H9 (cell line): Measurements from ENCODE around the gene FAM228A. TPM values are rescaled to one million over a fixed set of nuclear protein-coding genes. Genes with fewer than 3 reads are reported as not detected.

Experiments
- DNase-seq: peaks from one replicate; pipeline ENCODE4 v3.0.0-alpha.2; 2017
- H2AFZ ChIP-seq: one replicate; pipeline ENCODE4 v1.6.1; 2013; ENCODE audit warnings: mild to moderate bottlenecking, low read length, control low read depth, moderate library complexity
- H2AK5ac ChIP-seq: 2 replicates; pipeline ENCODE4 v1.6.1; 2013; ENCODE audit warnings: low read length, control low read depth, mixed read lengths; ENCODE audit not compliant: insufficient read length
- H2BK120ac ChIP-seq: one replicate; pipeline ENCODE4 v1.6.1; 2013; ENCODE audit warnings: low read depth, mild to moderate bottlenecking, low read length, control low read depth, inconsistent platforms; ENCODE audit not compliant: poor library complexity, severe bottlenecking
- H2BK12ac ChIP-seq: 2 replicates; pipeline ENCODE4 v1.6.1; 2013; ENCODE audit warnings: low read length, control low read depth, mixed read lengths, low read depth; ENCODE audit not compliant: insufficient read length
- H2BK15ac ChIP-seq: 2 replicates; pipeline ENCODE4 v1.6.1; 2013; ENCODE audit warnings: low read depth, low read length, control low read depth
- H2BK20ac ChIP-seq: one replicate; pipeline ENCODE4 v1.6.1; 2013; ENCODE audit warnings: low read depth, mild to moderate bottlenecking, low read length, control low read depth, inconsistent platforms; ENCODE audit not compliant: poor library complexity, severe bottlenecking
- H2BK5ac ChIP-seq: 2 replicates; pipeline ENCODE4 v1.6.1; 2013; ENCODE audit warnings: low read length, control low read depth, mixed read lengths; ENCODE audit not compliant: insufficient read length
- H3K14ac ChIP-seq: 2 replicates; pipeline ENCODE4 v1.6.1; 2013; ENCODE audit warnings: low read length, control low read depth; ENCODE audit not compliant: insufficient read depth
- H3K18ac ChIP-seq: 2 replicates; pipeline ENCODE4 v1.6.1; 2013; ENCODE audit warnings: low read depth, mild to moderate bottlenecking, mixed read lengths, low read length, control low read depth; ENCODE audit not compliant: insufficient read length
- H3K23ac ChIP-seq: 2 replicates; pipeline ENCODE4 v1.6.1; 2013; ENCODE audit warnings: low read length, control low read depth, mixed read lengths, low read depth; ENCODE audit not compliant: insufficient read length
- H3K23me2 ChIP-seq: 2 replicates; pipeline ENCODE4 v1.6.1; 2013; ENCODE audit warnings: low read depth, mild to moderate bottlenecking, mixed read lengths, low read length, control low read depth; ENCODE audit not compliant: insufficient read length, poor library complexity, severe bottlenecking
- H3K27ac ChIP-seq: 2 replicates; pipeline ENCODE4 v1.5.1; 2013; ENCODE audit warnings: low read length, control low read depth, mixed read lengths, low read depth; ENCODE audit not compliant: insufficient read length
- H3K27me3 ChIP-seq: 2 replicates; pipeline ENCODE4 v1.6.1; 2013; ENCODE audit warnings: low read length, control low read depth, inconsistent platforms; ENCODE audit not compliant: insufficient read depth
- H3K4ac ChIP-seq: 2 replicates; pipeline ENCODE4 v1.6.1; 2013; ENCODE audit warnings: low read depth, mild to moderate bottlenecking, control low read depth, inconsistent platforms, low read length, moderate library complexity
- H3K4me1 ChIP-seq: 2 replicates; pipeline ENCODE4 v1.6.1; 2013; ENCODE audit warnings: low read length, control low read depth, inconsistent platforms; ENCODE audit not compliant: insufficient read depth
- H3K4me2 ChIP-seq: 2 replicates; pipeline ENCODE4 v1.6.1; 2013; ENCODE audit warnings: low read length, control low read depth, mixed read lengths; ENCODE audit not compliant: insufficient read length, insufficient read depth
- H3K56ac ChIP-seq: 2 replicates; pipeline ENCODE4 v1.6.1; 2013; ENCODE audit warnings: low read depth, mild to moderate bottlenecking, mixed read lengths, low read length, control low read depth; ENCODE audit not compliant: insufficient read length
- H3K79me1 ChIP-seq: 2 replicates; pipeline ENCODE4 v1.6.1; 2013; ENCODE audit warnings: low read depth, mild to moderate bottlenecking, moderate library complexity, low read length, control low read depth, inconsistent platforms; ENCODE audit not compliant: insufficient read depth, poor library complexity, severe bottlenecking
- H3K79me2 ChIP-seq: 2 replicates; pipeline ENCODE4 v1.6.1; 2013; ENCODE audit warnings: low read length, control low read depth, inconsistent platforms; ENCODE audit not compliant: insufficient read depth
- H3K9ac ChIP-seq: 2 replicates; pipeline ENCODE4 v1.6.1; 2013; ENCODE audit warnings: low read length, control low read depth, mixed read lengths; ENCODE audit not compliant: insufficient read length; ENCODE audit errors: extremely low read depth
- H3K9me3 ChIP-seq: one replicate; pipeline ENCODE4 v1.6.1; 2013; ENCODE audit warnings: low read depth, low read length, inconsistent platforms; ENCODE audit not compliant: control insufficient read depth
- H3T11ph ChIP-seq: one replicate; pipeline ENCODE4 v1.6.1; 2013; ENCODE audit warnings: mild to moderate bottlenecking, low read length, control low read depth, inconsistent platforms
- H4K20me1 ChIP-seq: one replicate; pipeline ENCODE4 v1.6.1; 2013; ENCODE audit not compliant: control insufficient read depth, insufficient read length, insufficient read depth
- H4K5ac ChIP-seq: 2 replicates; pipeline ENCODE4 v1.6.1; 2013; ENCODE audit warnings: low read depth, mild to moderate bottlenecking, mixed read lengths, low read length, control low read depth; ENCODE audit not compliant: insufficient read length
- H4K8ac ChIP-seq: replicated peaks from 2 replicates; pipeline ENCODE4 v1.6.1; 2013; ENCODE audit warnings: low read length, control low read depth, mixed read lengths, low read depth; ENCODE audit not compliant: insufficient read length
- H4K91ac ChIP-seq: 2 replicates; pipeline ENCODE4 v1.6.1; 2013; ENCODE audit warnings: low read depth, mild to moderate bottlenecking, moderate library complexity, mixed read lengths, low read length, control low read depth; ENCODE audit not compliant: insufficient read length
- H3K27ac Mint-ChIP-seq, 3 experiments: 2 replicates in 2 of 3; 3 replicates in 1 of 3; pipeline ENCODE4 v1.8.0; 2020 to 2021; ENCODE audit warnings: mixed read lengths in 3 of 3, mild to moderate bottlenecking in 1 of 3, moderate library complexity in 1 of 3
- H3K27me3 Mint-ChIP-seq: 2 replicates; pipeline ENCODE4 v1.8.0; 2021; ENCODE audit warnings: low read depth, mild to moderate bottlenecking, moderate library complexity, mixed read lengths
- H3K36me3 Mint-ChIP-seq, 3 experiments: 2 replicates in 2 of 3; 3 replicates in 1 of 3; pipeline ENCODE4 v1.8.0; 2020 to 2021; ENCODE audit warnings: low read depth in 3 of 3, mixed read lengths in 3 of 3; ENCODE audit not compliant: insufficient read depth in 1 of 3
- H3K4me1 Mint-ChIP-seq, 2 experiments: 2 replicates each; pipeline ENCODE4 v1.8.0; 2020; ENCODE audit warnings: mixed read lengths in 2 of 2
- H3K4me3 Mint-ChIP-seq, 2 experiments: 2 replicates in 1 of 2; 3 replicates in 1 of 2; pipeline ENCODE4 v1.8.0; 2020 to 2021; ENCODE audit warnings: mild to moderate bottlenecking in 2 of 2, mixed read lengths in 2 of 2, moderate library complexity in 1 of 2
- H3K9me3 Mint-ChIP-seq, 2 experiments: 2 replicates in 1 of 2; 3 replicates in 1 of 2; pipeline ENCODE4 v1.8.0; 2020; ENCODE audit warnings: mild to moderate bottlenecking in 2 of 2, mixed read lengths in 2 of 2, moderate library complexity in 1 of 2
- WGBS: extraction: QIAGEN DNeasy Blood & Tissue Kit; methylation state at CpG from one replicate; pipeline ENCODE4 v1.1.7; 2013; ENCODE audit warnings: missing lambda C conversion rate, low lambda C conversion rate, mixed read lengths; ENCODE audit not compliant: insufficient read length; ENCODE audit errors: extremely low coverage; 5-methylcytosine and 5-hydroxymethylcytosine counted together
- total RNA-seq: library from RNA; stranded (reverse); gene quantifications from 2 replicates; pipeline ENCODE4 v1.2.1, GENCODE V29; 2021
- TF ChIP-seq, protein P1 (sequence below): fragments of 200-600 bp; sonication (generic); conservative IDR thresholded peaks from 3 replicates; pipeline ENCODE4 v1.8.0; 2021; ENCODE audit warnings: antibody characterized with exemption, mild to moderate bottlenecking

FAM228A gene
- total RNA-seq, 1 experiment from 2014 or later: not detected

DNA sequence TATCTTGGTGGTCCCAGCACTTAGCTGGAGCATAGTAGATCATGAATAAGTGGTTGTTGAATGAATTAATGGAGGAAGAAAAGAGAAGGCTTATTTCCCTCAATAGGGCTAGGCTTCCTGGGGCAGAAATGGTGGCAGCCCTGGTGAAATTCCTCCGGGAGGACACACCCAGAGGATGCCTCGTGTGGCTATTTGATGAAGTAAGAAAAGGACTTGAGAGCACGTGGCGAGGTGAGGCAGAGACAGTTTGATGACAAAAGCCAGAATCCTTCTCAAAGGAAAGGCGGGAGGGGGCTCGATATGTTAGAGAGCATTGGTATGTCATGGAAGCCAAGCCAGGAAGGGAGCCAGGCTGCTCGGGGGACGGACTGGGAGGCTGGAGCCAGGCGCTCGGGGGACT is 14.7 kb downstream of the FAM228A start:
- no peak overlapping the region for H4K5ac ChIP-seq
- H3K56ac ChIP-seq: no peak overlapping the region
- H3K23me2 ChIP-seq: no peaks in the 10 kb centered on the region
- Mint-ChIP-seq H3K27me3 (peaks cover 15% of the 10 kb centered on the region), H3K36me3 (no peaks in the 10 kb centered on the region), H3K9me3 (peaks cover 0 to 3% of the 10 kb centered on the region in 2 experiments; a peak in 2 of 5 replicates), H3K27ac (no peak overlapping the region), H3K4me1 (peaks cover 0 to 2% of the 10 kb centered on the region in 2 experiments; a peak in 2 of 4 replicates), H3K4me3 (no peak overlapping the region)
- no peak overlapping the region for H3K23ac ChIP-seq
- H3K9ac ChIP-seq: no peak overlapping the region
- no peak overlapping the region for H2BK12ac ChIP-seq
- no peaks in the 10 kb centered on the region for H3K79me2 ChIP-seq
- H3K9me3 ChIP-seq: no peaks in the 10 kb centered on the region
- WGBS: no CpG with 5 or more reads among the region's 10 CpGs
- H4K8ac ChIP-seq: no peak overlapping the region
- H2BK5ac ChIP-seq: no peak overlapping the region
- H2AFZ ChIP-seq: no peak overlapping the region
- no peak overlapping the region for H2BK120ac ChIP-seq
- no peaks in the 10 kb centered on the region for H3K4me1 ChIP-seq
- H2BK15ac ChIP-seq: no peak overlapping the region
- H3T11ph ChIP-seq: no peak overlapping the region
- no peak overlapping the region for H3K18ac ChIP-seq
- no peak overlapping the region for H3K27ac ChIP-seq
- no peak overlapping the region for H3K14ac ChIP-seq
- H3K27me3 ChIP-seq: no peaks in the 10 kb centered on the region
- no peak overlapping the region for H4K91ac ChIP-seq
- no peaks in the 10 kb centered on the region for H3K79me1 ChIP-seq
- no peak overlapping the region for H3K4ac ChIP-seq
- H2BK20ac ChIP-seq: no peak overlapping the region
- H2AK5ac ChIP-seq: no peak overlapping the region
- TF ChIP-seq, protein P1, sequence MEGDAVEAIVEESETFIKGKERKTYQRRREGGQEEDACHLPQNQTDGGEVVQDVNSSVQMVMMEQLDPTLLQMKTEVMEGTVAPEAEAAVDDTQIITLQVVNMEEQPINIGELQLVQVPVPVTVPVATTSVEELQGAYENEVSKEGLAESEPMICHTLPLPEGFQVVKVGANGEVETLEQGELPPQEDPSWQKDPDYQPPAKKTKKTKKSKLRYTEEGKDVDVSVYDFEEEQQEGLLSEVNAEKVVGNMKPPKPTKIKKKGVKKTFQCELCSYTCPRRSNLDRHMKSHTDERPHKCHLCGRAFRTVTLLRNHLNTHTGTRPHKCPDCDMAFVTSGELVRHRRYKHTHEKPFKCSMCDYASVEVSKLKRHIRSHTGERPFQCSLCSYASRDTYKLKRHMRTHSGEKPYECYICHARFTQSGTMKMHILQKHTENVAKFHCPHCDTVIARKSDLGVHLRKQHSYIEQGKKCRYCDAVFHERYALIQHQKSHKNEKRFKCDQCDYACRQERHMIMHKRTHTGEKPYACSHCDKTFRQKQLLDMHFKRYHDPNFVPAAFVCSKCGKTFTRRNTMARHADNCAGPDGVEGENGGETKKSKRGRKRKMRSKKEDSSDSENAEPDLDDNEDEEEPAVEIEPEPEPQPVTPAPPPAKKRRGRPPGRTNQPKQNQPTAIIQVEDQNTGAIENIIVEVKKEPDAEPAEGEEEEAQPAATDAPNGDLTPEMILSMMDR: no peak
- H3K4me2 ChIP-seq: no peak overlapping the region
- no peaks in the 10 kb centered on the region for H4K20me1 ChIP-seq
- no peak for DNase-seq
